HG03139 (cell line): Measurements from ENCODE around the gene ZFHX2.

Experiments used
- ATAC-seq: cut with Tn5 transposase; IDR thresholded peaks from one replicate; pipeline ENCODE4 v1.9.1; 2021; ENCODE audit not compliant: unreplicated experiment

ZFHX2 gene

GRCh38 chr14:23481362-23481970 is 70.1 kb downstream of the ZFHX2 start:
- no peak for ATAC-seq

DNA sequence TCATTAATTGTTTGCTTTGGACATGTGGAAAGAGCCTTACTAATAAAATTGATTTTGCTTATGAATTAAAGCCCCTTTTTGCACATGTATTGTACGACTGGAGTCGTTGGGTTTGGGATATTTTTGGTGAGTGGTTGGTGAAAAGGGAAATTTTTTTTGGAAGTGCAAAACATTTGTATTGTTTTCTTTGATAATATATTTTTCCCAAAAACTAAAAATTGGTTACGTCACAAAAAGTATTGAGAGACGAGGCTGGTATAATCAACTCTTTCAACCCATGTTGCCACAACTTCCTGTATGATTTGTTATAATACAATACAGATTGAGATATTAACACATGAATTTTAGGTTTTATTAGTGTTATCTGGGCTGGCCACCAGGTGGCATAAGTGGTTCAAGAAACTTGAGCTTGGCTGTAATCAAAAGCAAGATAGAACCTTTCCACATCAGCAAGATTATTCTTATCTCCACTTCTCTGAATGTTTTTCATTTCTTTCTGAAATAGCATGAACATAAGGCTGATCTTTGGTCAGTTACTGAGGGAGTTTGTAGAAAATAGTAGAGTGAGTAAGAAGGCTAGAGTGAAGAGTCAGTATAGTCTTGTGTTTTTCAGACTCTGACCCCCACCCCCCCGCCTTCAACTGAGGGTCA is 73.3 kb downstream of the ZFHX2 start:
- no peak for ATAC-seq

- ATAC-seq: no peak
Measured at GRCh38 chr14:23470947-23471346, 80.6 kb downstream of the ZFHX2 start.
